Measurements from ENCODE around the gene SKP2. TPM values are rescaled to one million over a fixed set of nuclear protein-coding genes. Genes with fewer than 3 reads are reported as not detected.
A peak's percentile ranks its signal among the peaks of the same experiment; 100 is the strongest.

SKP2 gene
- total RNA-seq, 1 donor: 31.5 TPM

GRCh38 chr5:36150676-36151433 lies 1.1 kb upstream of the SKP2 start:
- DNase-seq (ENCODE audit: low read depth): peak; percentile 40
- no peak for TF ChIP-seq CTCF (IDR thresholded peaks at IDR 0.05; ENCODE audit: insufficient read depth, low read length)
- peak overlapping the region; percentile 88 for H3K4me3 ChIP-seq (ENCODE audit: low read depth, low read length)

GRCh38 chr5:36152324-36153297 lies 700 bp downstream of the SKP2 start:
- TF ChIP-seq CTCF (IDR thresholded peaks at IDR 0.05; ENCODE audit: insufficient read depth, low read length): no peak
- DNase-seq (ENCODE audit: low read depth): peak; percentile 34
- H3K4me3 ChIP-seq (ENCODE audit: low read depth, low read length): peak overlapping the region; percentile 92

- no peak for TF ChIP-seq CTCF (IDR thresholded peaks at IDR 0.05; ENCODE audit: insufficient read depth, low read length)
- H3K4me3 ChIP-seq (ENCODE audit: low read depth, low read length): peak overlapping the region; percentile 92
- no peak for DNase-seq (ENCODE audit: low read depth)
Observed at GRCh38 chr5:36153298-36153677, 1.4 kb downstream of the SKP2 start.

- DNase-seq (ENCODE audit: low read depth): no peak
- TF ChIP-seq CTCF (IDR thresholded peaks at IDR 0.05; ENCODE audit: insufficient read depth, low read length): no peak
- H3K4me3 ChIP-seq (ENCODE audit: low read depth, low read length): no peak overlapping the region
Observed at GRCh38 chr5:36153726-36154125, 1.8 kb downstream of the SKP2 start.

GRCh38 chr5:36155291-36155690 lies 3.4 kb downstream of the SKP2 start:
- no peak overlapping the region for H3K4me3 ChIP-seq (ENCODE audit: low read depth, low read length)
- DNase-seq (ENCODE audit: low read depth): no peak
- no peak for TF ChIP-seq CTCF (IDR thresholded peaks at IDR 0.05; ENCODE audit: insufficient read depth, low read length)

- no peak overlapping the region for H3K4me3 ChIP-seq (ENCODE audit: low read depth, low read length)
- peak; percentile 17 for DNase-seq (ENCODE audit: low read depth)
- no peak for TF ChIP-seq CTCF (IDR thresholded peaks at IDR 0.05; ENCODE audit: insufficient read depth, low read length)
Observed at GRCh38 chr5:36156121-36156601, 4.2 kb downstream of the SKP2 start.
